Progenitor cell of endocrine pancreas (in vitro differentiated cells): ENCODE measurements around the gene GRM8. TPM values are rescaled to one million over a fixed set of nuclear protein-coding genes. Genes with fewer than 3 reads are reported as not detected.
A peak's percentile ranks its signal among the peaks of the same experiment; 100 is the strongest.

Experiments used
- DNase-seq: peaks from one replicate; pipeline ENCODE4 v3.0.0; 2021; ENCODE audit warnings: low spot score; ENCODE audit not compliant: unreplicated experiment
- H3K27ac Mint-ChIP-seq: 2 replicates; pipeline ENCODE4 v1.8.0; 2021; ENCODE audit warnings: mild to moderate bottlenecking, moderate library complexity, mixed read lengths
- H3K27me3 Mint-ChIP-seq: 2 replicates; pipeline ENCODE4 v1.8.0; 2021; ENCODE audit warnings: mixed read lengths
- H3K36me3 Mint-ChIP-seq: 2 replicates; pipeline ENCODE4 v1.8.0; 2022; ENCODE audit warnings: mixed read lengths; ENCODE audit not compliant: insufficient read depth
- H3K4me1 Mint-ChIP-seq: 2 replicates; pipeline ENCODE4 v1.8.0; 2021; ENCODE audit warnings: low read depth, mixed read lengths
- H3K4me3 Mint-ChIP-seq: 2 replicates; pipeline ENCODE4 v1.8.0; 2021; ENCODE audit warnings: low read depth, mild to moderate bottlenecking, moderate library complexity, mixed read lengths
- H3K9me3 Mint-ChIP-seq: 2 replicates; pipeline ENCODE4 v1.8.0; 2021; ENCODE audit warnings: low read depth, mixed read lengths
- CTCF ChIP-seq: fragments of 200-600 bp; sonication (generic); IDR thresholded peaks from one replicate; pipeline ENCODE4 v1.5.0; 2021; ENCODE audit warnings: antibody characterized with exemption, mild to moderate bottlenecking; ENCODE audit not compliant: unreplicated experiment
- total RNA-seq: library from RNA; stranded (reverse); gene quantifications from 2 replicates; pipeline ENCODE4 v1.2.1, GENCODE V29; 2021

Gene GRM8
- total RNA-seq, 1 donor from 2014 or later: 4.2 TPM

DNA sequence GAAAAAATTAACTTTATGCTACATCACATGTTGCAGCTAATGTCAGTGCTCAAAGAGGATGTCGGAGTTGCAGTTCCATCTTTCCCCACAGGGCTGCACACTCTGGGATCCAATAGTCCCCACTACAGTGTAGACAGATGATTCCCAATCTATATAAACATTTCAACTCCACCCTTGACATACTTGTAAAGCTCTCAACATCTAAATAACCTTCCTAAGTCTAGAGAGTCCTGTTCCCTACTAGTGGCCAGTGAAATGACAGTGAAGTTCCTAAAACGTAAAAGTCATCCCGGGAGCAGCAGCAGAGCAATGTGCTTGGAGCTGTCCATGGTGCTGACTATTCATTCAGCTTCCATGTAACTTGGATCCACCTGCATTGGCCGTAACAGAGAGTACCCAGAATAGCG, 145.1 kb downstream of the GRM8 start:
- Mint-ChIP-seq H3K4me1 (no peaks in the 10 kb centered on the region), H3K9me3 (no peaks in the 10 kb centered on the region), H3K4me3 (no peak overlapping the region), H3K27me3 (peaks cover 22% of the 10 kb centered on the region), H3K27ac (peak overlapping the region; percentile 38), H3K36me3 (no peaks in the 10 kb centered on the region)
- peak; percentile 71 for TF ChIP-seq CTCF
- peak; percentile 72 for DNase-seq

GRCh38 chr7:127093340-127093739, 159.4 kb downstream of the GRM8 start:
- Mint-ChIP-seq H3K27me3 (no peaks in the 10 kb centered on the region), H3K9me3 (no peaks in the 10 kb centered on the region), H3K27ac (no peak overlapping the region), H3K4me3 (no peak overlapping the region), H3K4me1 (no peaks in the 10 kb centered on the region), H3K36me3 (no peaks in the 10 kb centered on the region)
- DNase-seq: no peak
- no peak for TF ChIP-seq CTCF

- peaks cover 8% of the 10 kb centered on the region for H3K4me1 Mint-ChIP-seq
- no peak for DNase-seq
- no peaks in the 10 kb centered on the region for H3K27me3 Mint-ChIP-seq
- no peak overlapping the region for H3K4me3 Mint-ChIP-seq
- H3K27ac Mint-ChIP-seq: no peak overlapping the region
- no peaks in the 10 kb centered on the region for H3K36me3 Mint-ChIP-seq
- no peak for TF ChIP-seq CTCF
- H3K9me3 Mint-ChIP-seq: no peaks in the 10 kb centered on the region
These were observed 161.1 kb downstream of the GRM8 start for GRCh38 chr7:127091620-127092019.

- Mint-ChIP-seq H3K4me3 (no peak overlapping the region), H3K9me3 (no peaks in the 10 kb centered on the region), H3K4me1 (peaks cover 12% of the 10 kb centered on the region), H3K36me3 (no peaks in the 10 kb centered on the region), H3K27me3 (no peaks in the 10 kb centered on the region), H3K27ac (no peak overlapping the region)
- no peak for TF ChIP-seq CTCF
- no peak for DNase-seq
These were observed 163.6 kb downstream of the GRM8 start for GRCh38 chr7:127089146-127089545.

DNA sequence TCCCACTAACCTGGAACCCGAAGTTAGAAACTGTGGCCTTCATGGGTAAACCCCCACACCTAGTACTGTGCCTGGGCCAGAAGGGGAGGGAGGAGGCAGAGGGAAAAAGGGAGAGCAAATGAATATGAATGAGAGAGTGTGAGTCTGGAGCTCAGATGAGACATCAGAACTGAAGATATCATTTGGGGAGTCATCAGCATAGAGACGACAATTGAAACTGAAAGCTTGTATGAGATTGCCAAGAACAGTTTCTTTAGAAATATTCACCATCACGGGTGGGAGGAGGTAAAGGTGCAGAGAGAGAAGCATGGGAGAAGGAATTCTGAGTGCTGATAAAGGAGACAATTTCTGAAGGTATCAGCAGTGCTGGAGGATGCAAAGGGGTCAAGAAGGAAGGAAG, 171.2 kb downstream of the GRM8 start:
- no peak overlapping the region for H3K4me3 Mint-ChIP-seq
- peaks cover 3% of the 10 kb centered on the region for H3K4me1 Mint-ChIP-seq
- DNase-seq: no peak
- no peak for TF ChIP-seq CTCF
- no peak overlapping the region for H3K27ac Mint-ChIP-seq
- no peaks in the 10 kb centered on the region for H3K27me3 Mint-ChIP-seq
- no peaks in the 10 kb centered on the region for H3K36me3 Mint-ChIP-seq
- H3K9me3 Mint-ChIP-seq: no peaks in the 10 kb centered on the region
